Astrocyte (in vitro differentiated cells and primary cell): ENCODE measurements around the gene VPS41. TPM values are rescaled to one million over a fixed set of nuclear protein-coding genes. Genes with fewer than 3 reads are reported as not detected.

Source experiments
- DNase-seq: peaks from one replicate; pipeline ENCODE4 v3.0.0-alpha.2; 2010; ENCODE audit warnings: low read depth
- FAIRE-seq: peaks from 2 replicates; lab custom pipeline; 2011; peaks lifted over from hg19 to GRCh38; lab: Jason Lieb, UNC
- H2AFZ ChIP-seq: 2 replicates; pipeline ENCODE4 v1.6.0; 2012; ENCODE audit warnings: low read depth, low read length, inconsistent platforms
- H3K27ac ChIP-seq: 2 replicates; pipeline ENCODE4 v1.5.1; 2011; ENCODE audit warnings: low read depth, low read length, inconsistent platforms
- H3K27me3 ChIP-seq: 2 replicates; pipeline ENCODE4 v1.6.0; 2011; ENCODE audit warnings: low read length, inconsistent platforms; ENCODE audit not compliant: insufficient read depth
- H3K36me3 ChIP-seq: 2 replicates; pipeline ENCODE4 v1.5.1; 2011; ENCODE audit warnings: low read length, inconsistent platforms; ENCODE audit not compliant: insufficient read depth
- H3K4me1 ChIP-seq: 2 replicates; pipeline ENCODE4 v1.5.1; 2011; ENCODE audit warnings: low read length, inconsistent platforms; ENCODE audit not compliant: insufficient read depth
- H3K4me2 ChIP-seq: 2 replicates; pipeline ENCODE4 v1.6.0; 2012; ENCODE audit warnings: low read length, inconsistent platforms
- H3K4me3 ChIP-seq: 2 replicates; pipeline ENCODE4 v1.5.1; 2011; ENCODE audit warnings: low read depth, mild to moderate bottlenecking, low read length, inconsistent platforms; ENCODE audit not compliant: insufficient read depth
- H3K79me2 ChIP-seq: 2 replicates; pipeline ENCODE4 v1.6.0; 2012; ENCODE audit warnings: mild to moderate bottlenecking, low read length, inconsistent platforms; ENCODE audit not compliant: insufficient read depth
- H3K9ac ChIP-seq: 2 replicates; pipeline ENCODE4 v1.6.0; 2012; ENCODE audit warnings: mild to moderate bottlenecking, low read length, inconsistent platforms
- H3K9me3 ChIP-seq: 2 replicates; pipeline ENCODE4 v1.5.1; 2012; ENCODE audit warnings: low read depth, mild to moderate bottlenecking, low read length, inconsistent platforms; ENCODE audit not compliant: insufficient read depth
- H4K20me1 ChIP-seq: 2 replicates; pipeline ENCODE4 v1.6.0; 2012; ENCODE audit warnings: low read length, inconsistent platforms; ENCODE audit not compliant: insufficient read depth
- H3K27ac Mint-ChIP-seq: one replicate; pipeline ENCODE4 v1.8.0; 2021; ENCODE audit warnings: mild to moderate bottlenecking, mixed read lengths; ENCODE audit not compliant: unreplicated experiment
- H3K27me3 Mint-ChIP-seq: one replicate; pipeline ENCODE4 v1.8.0; 2021; ENCODE audit warnings: low read depth, mixed read lengths; ENCODE audit not compliant: unreplicated experiment
- H3K36me3 Mint-ChIP-seq: one replicate; pipeline ENCODE4 v1.8.0; 2021; ENCODE audit warnings: low read depth, mixed read lengths; ENCODE audit not compliant: unreplicated experiment
- H3K4me1 Mint-ChIP-seq: one replicate; pipeline ENCODE4 v1.8.0; 2021; ENCODE audit warnings: low read depth, mixed read lengths; ENCODE audit not compliant: unreplicated experiment
- H3K4me3 Mint-ChIP-seq: one replicate; pipeline ENCODE4 v1.8.0; 2021; ENCODE audit warnings: mild to moderate bottlenecking, moderate library complexity, mixed read lengths; ENCODE audit not compliant: unreplicated experiment
- H3K9me3 Mint-ChIP-seq: one replicate; pipeline ENCODE4 v1.8.0; 2021; ENCODE audit warnings: mild to moderate bottlenecking, mixed read lengths; ENCODE audit not compliant: unreplicated experiment
- EZH2 ChIP-seq: IDR thresholded peaks from 2 replicates; pipeline ENCODE4 v1.6.1; 2012; ENCODE audit warnings: mild to moderate bottlenecking, low read length, inconsistent platforms; ENCODE audit not compliant: insufficient read depth
- total RNA-seq: library from RNA; stranded (reverse); gene quantifications from 2 replicates; pipeline ENCODE4 v1.2.1, GENCODE V29; 2021
- TF ChIP-seq, protein P1 (sequence below): IDR thresholded peaks from 2 replicates; pipeline ENCODE4 v1.5.1; 2011; ENCODE audit warnings: low read depth, mild to moderate bottlenecking, inconsistent platforms, low read length, moderate library complexity; ENCODE audit not compliant: insufficient read depth

VPS41 gene
- total RNA-seq, 1 donor from 2014 or later: 93.6 TPM

DNA sequence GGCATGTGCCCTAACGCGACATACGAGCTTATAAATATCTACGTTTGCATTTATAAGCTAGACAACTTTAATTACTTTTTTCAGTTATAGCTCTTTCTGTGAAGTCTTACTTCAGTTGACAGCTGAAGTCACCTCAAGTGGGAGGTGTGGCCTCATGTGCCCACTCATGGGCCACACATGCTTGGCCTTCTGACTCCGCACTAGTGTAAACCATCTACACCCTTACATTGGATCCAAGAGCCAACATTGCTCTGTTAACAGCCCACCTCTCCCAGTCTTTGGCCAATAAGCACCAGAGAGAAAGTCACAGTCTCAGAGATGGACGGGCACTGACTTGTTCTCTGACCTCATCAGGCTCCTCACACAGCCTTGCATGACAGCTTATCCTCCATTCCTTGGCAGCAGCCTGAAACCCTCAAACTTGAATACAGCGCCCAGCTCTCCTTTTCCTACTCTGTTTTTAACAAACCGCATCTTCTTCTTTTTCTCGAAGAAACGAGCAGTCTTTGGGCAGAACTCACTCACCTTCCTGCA lies 206.9 kb downstream of the VPS41 start:
- H3K4me3 ChIP-seq: no peak overlapping the region
- H4K20me1 ChIP-seq: no peaks in the 10 kb centered on the region
- H3K4me2 ChIP-seq: no peak overlapping the region
- H3K27me3 Mint-ChIP-seq: peaks cover 1% of the 10 kb centered on the region
- no peaks in the 10 kb centered on the region for H3K9me3 ChIP-seq
- no peaks in the 10 kb centered on the region for H3K36me3 ChIP-seq
- no peak overlapping the region for H2AFZ ChIP-seq
- H3K27me3 ChIP-seq: no peaks in the 10 kb centered on the region
- H3K9me3 Mint-ChIP-seq: no peaks in the 10 kb centered on the region
- no peaks in the 10 kb centered on the region for H3K4me1 Mint-ChIP-seq
- no peak for FAIRE-seq
- H3K27ac ChIP-seq: no peak overlapping the region
- H3K79me2 ChIP-seq: no peaks in the 10 kb centered on the region
- no peaks in the 10 kb centered on the region for H3K4me1 ChIP-seq
- DNase-seq: no peak
- H3K36me3 Mint-ChIP-seq: no peaks in the 10 kb centered on the region
- TF ChIP-seq EZH2: no peak
- TF ChIP-seq, protein P1, sequence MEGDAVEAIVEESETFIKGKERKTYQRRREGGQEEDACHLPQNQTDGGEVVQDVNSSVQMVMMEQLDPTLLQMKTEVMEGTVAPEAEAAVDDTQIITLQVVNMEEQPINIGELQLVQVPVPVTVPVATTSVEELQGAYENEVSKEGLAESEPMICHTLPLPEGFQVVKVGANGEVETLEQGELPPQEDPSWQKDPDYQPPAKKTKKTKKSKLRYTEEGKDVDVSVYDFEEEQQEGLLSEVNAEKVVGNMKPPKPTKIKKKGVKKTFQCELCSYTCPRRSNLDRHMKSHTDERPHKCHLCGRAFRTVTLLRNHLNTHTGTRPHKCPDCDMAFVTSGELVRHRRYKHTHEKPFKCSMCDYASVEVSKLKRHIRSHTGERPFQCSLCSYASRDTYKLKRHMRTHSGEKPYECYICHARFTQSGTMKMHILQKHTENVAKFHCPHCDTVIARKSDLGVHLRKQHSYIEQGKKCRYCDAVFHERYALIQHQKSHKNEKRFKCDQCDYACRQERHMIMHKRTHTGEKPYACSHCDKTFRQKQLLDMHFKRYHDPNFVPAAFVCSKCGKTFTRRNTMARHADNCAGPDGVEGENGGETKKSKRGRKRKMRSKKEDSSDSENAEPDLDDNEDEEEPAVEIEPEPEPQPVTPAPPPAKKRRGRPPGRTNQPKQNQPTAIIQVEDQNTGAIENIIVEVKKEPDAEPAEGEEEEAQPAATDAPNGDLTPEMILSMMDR: no peak
- no peak overlapping the region for H3K4me3 Mint-ChIP-seq
- H3K27ac Mint-ChIP-seq: no peak overlapping the region
- no peak overlapping the region for H3K9ac ChIP-seq

DNA sequence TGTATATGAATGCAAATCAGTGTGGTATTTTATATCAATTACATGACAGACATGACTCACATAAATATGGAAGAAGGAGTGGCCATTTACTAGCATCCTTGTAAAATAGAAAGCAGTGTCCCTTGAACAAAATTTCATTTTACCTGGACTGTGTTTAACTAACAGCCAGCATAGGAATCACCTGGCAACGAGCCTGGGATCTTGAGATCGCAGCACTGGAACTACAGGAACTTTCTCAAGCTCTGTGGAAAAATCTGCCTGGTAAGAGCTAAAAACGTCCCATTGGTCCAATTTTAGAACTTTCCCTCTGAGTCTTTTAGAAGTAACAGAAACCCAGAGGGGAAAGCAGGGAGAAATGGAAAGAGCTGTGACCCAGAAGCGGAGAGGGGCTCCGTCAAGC lies 208.9 kb downstream of the VPS41 start:
- Mint-ChIP-seq H3K4me3 (no peak overlapping the region), H3K4me1 (no peaks in the 10 kb centered on the region), H3K36me3 (no peaks in the 10 kb centered on the region), H3K27ac (no peak overlapping the region), H3K27me3 (no peaks in the 10 kb centered on the region), H3K9me3 (peaks cover 3% of the 10 kb centered on the region)
- TF ChIP-seq, protein P1: no peak
- TF ChIP-seq EZH2: no peak
- Histone ChIP-seq H3K4me2 (no peak overlapping the region), H3K4me1 (no peaks in the 10 kb centered on the region), H4K20me1 (no peaks in the 10 kb centered on the region), H3K27ac (no peak overlapping the region), H3K4me3 (no peak overlapping the region), H2AFZ (no peak overlapping the region), H3K9ac (no peak overlapping the region), H3K79me2 (no peaks in the 10 kb centered on the region), H3K36me3 (no peaks in the 10 kb centered on the region), H3K9me3 (no peaks in the 10 kb centered on the region), H3K27me3 (no peaks in the 10 kb centered on the region)
- FAIRE-seq: no peak
- no peak for DNase-seq

DNA sequence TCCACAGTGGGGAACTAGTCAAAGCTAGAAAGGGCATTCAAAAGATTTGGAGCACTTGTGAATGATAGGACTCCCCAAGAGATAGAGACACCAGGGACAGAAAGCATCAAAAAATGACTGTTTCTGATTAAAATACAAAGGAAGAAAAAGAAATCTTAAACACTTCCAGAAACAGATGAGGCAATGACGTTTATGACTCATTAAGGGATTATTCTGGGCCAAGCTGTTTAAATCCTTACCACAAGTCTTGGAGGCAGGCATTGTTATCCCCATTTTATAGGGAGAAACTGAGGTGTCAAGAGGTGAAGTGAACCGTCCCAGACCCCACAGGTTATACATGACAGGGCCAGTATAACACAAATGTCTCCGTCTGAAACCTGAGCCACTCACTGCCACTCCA lies 209.5 kb downstream of the VPS41 start:
- no peak for FAIRE-seq
- DNase-seq: no peak
- peaks cover 3% of the 10 kb centered on the region for H3K9me3 Mint-ChIP-seq

More for the DNA sequence above, 209.5 kb downstream of the VPS41 start:
- Histone ChIP-seq H3K9ac (no peak overlapping the region), H3K27me3 (no peaks in the 10 kb centered on the region), H3K79me2 (no peaks in the 10 kb centered on the region), H2AFZ (no peak overlapping the region), H3K9me3 (no peaks in the 10 kb centered on the region), H3K4me2 (no peak overlapping the region), H3K4me3 (no peak overlapping the region), H3K27ac (no peak overlapping the region), H3K36me3 (no peaks in the 10 kb centered on the region), H3K4me1 (no peaks in the 10 kb centered on the region), H4K20me1 (no peaks in the 10 kb centered on the region)
- TF ChIP-seq, protein P1: no peak
- TF ChIP-seq EZH2: no peak
- Mint-ChIP-seq H3K4me3 (no peak overlapping the region), H3K4me1 (no peaks in the 10 kb centered on the region), H3K27ac (no peak overlapping the region), H3K27me3 (no peaks in the 10 kb centered on the region), H3K36me3 (no peaks in the 10 kb centered on the region)
